ENCODE results near the gene ZNF610.
A peak's percentile ranks its signal among the peaks of the same experiment; 100 is the strongest.

The ZNF610 gene

DNA sequence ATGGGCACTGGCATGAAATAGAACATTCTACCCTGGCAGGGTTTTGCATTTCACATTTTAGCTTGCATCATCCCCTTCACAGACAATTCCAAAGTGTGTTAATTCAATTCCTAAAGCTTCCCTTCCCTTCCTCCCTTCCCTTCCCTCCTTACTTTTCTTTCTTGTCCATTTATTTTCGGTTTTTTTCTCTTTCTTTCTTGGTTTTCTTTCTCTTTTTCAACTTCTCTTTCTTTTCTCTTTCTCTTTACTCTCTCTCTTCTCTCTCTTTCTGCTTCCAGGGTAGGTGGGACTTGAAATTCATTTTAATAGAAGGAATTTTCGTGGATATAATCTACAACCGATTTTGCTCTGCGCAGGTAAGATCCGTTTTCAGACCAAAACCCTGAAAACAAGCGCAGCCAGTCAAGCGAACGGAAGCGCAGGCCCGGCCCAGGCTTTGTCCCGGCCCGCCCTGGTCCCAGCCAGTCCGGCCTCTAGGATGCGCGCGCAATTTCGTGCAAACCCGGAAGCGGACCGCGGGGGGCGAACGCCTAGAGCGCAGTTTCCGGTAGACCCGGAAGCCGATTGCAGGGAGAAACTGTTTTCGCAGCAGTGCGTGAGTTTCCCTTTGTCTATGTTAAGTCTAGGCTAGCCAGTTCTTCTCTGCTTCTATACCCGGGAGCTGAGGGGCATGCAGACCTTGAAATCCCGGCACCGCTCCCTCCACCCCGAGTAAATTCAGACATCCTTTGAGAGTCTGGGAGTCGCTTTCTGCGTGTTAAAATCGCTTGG lies 61.5 kb downstream of the ZNF610 start, which contains the start of gene ZNF528:
Gene ZNF528, plus strand, starts transcription at position 540 of the 771 bp plus-strand sequence. CDS start 4,165 bp downstream, outside the sequence.
- DNase-seq (ENCODE audit: low spot score), result peak; percentile 15

DNA sequence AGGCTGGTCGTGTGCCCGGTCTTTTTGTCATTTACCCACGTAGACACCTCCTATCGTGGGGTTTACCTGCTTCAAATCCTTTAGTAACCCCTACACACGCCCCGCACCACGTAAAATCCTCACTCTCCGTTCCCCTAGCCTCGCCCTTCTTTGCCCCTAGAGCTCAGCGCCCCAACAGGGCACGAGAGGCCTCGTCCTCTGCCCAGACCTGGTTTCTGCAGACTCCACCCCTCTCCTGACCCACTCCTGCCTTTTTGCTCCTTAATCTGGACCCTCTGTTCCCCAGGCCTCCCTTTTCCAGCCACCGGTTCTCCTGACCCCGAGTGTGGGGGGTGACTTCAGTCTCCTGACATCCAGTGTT lies 62.0 kb downstream of the ZNF610 start:
- DNase-seq (ENCODE audit: low spot score), result no peak

DNA sequence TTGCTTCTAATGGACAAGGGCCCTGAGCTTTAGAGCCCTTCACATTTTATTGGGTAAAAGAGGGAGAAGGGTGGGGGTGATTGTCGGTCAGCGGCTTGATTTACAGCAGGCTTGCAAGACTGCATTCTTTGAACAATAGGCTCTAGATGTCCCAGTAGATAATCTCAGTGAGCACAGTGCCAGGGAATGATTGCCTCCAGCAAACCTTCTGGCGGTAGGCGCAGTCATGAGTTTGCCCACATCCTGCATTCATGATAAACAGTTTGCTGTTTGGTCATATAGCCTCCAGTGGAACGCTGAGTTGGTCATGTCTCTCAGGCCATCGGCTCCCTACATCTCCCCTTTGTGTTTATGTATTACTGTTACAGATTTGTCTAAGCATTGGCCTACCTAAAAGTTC lies 74.2 kb downstream of the ZNF610 start:
- DNase-seq (ENCODE audit: low spot score), result no peak

DNA sequence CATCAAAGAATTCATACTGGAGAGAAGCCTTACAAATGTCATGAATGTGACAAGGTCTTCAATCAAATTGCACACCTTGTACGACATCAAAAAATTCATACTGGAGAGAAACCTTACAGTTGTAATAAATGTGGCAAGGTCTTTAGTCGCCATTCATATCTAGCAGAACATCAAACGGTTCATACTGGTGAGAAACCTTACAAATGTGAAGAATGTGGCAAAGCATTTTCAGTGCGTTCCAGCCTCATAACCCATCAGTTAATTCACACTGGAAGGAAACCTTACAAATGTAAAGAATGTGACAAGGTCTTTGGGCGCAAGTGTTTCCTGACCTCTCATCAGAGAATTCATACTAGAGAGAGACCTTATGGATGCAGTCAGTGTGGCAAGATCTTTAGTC lies 79.7 kb downstream of the ZNF610 start:
- DNase-seq (ENCODE audit: low spot score), result no peak
